Measurements from ENCODE around the gene CELF5.

DNA sequence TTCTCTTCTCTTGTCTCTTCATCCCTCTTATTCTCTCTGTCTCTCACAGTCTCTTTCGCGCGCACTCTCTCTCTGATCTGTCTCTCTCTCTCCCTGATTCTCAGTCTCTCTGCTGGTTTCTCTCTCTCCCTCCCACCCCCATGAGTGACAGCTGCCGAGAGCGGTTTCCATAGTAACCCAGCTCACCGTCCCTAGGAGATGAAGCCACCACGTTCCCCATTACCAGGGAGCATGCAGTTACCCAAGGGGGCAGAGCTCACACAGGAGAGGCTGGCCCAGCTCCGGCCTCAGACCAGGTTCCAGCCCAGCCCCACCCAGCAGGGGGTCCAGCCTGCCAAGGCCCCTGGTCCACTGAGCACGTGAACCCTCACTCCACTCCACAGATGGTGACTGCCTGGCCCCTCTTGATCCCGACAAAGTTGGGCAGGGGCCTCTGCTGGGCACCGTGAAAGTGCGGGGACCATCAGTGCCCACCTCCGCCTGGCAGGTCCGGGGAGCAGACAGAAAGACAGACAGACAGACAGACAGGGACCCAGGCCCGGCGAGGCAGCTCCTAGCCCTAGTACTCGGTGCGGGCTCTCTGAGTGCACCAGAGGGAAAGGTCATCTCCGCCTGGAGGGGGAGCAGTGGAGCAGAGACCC, 50.6 kb downstream of the CELF5 start:
- TF ChIP-seq, protein P1, sequence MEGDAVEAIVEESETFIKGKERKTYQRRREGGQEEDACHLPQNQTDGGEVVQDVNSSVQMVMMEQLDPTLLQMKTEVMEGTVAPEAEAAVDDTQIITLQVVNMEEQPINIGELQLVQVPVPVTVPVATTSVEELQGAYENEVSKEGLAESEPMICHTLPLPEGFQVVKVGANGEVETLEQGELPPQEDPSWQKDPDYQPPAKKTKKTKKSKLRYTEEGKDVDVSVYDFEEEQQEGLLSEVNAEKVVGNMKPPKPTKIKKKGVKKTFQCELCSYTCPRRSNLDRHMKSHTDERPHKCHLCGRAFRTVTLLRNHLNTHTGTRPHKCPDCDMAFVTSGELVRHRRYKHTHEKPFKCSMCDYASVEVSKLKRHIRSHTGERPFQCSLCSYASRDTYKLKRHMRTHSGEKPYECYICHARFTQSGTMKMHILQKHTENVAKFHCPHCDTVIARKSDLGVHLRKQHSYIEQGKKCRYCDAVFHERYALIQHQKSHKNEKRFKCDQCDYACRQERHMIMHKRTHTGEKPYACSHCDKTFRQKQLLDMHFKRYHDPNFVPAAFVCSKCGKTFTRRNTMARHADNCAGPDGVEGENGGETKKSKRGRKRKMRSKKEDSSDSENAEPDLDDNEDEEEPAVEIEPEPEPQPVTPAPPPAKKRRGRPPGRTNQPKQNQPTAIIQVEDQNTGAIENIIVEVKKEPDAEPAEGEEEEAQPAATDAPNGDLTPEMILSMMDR (IDR thresholded peaks at IDR 0.05): no peak
- TF ChIP-seq ZFX (IDR thresholded peaks at IDR 0.05; ENCODE audit: borderline replicate concordance): no peak

Data from 22Rv1 (cell line).